Progenitor cell of endocrine pancreas (in vitro differentiated cells): ENCODE data around the gene GPR39. TPM values are rescaled to one million over a fixed set of nuclear protein-coding genes. Genes with fewer than 3 reads are reported as not detected.

Source experiments
- DNase-seq: peaks from one replicate; pipeline ENCODE4 v3.0.0; 2021; ENCODE audit warnings: low spot score; ENCODE audit not compliant: unreplicated experiment
- H3K27ac Mint-ChIP-seq: 2 replicates; pipeline ENCODE4 v1.8.0; 2021; ENCODE audit warnings: mild to moderate bottlenecking, moderate library complexity, mixed read lengths
- H3K27me3 Mint-ChIP-seq: 2 replicates; pipeline ENCODE4 v1.8.0; 2021; ENCODE audit warnings: mixed read lengths
- H3K36me3 Mint-ChIP-seq: 2 replicates; pipeline ENCODE4 v1.8.0; 2022; ENCODE audit warnings: mixed read lengths; ENCODE audit not compliant: insufficient read depth
- H3K4me1 Mint-ChIP-seq: 2 replicates; pipeline ENCODE4 v1.8.0; 2021; ENCODE audit warnings: low read depth, mixed read lengths
- H3K4me3 Mint-ChIP-seq: 2 replicates; pipeline ENCODE4 v1.8.0; 2021; ENCODE audit warnings: low read depth, mild to moderate bottlenecking, moderate library complexity, mixed read lengths
- H3K9me3 Mint-ChIP-seq: 2 replicates; pipeline ENCODE4 v1.8.0; 2021; ENCODE audit warnings: low read depth, mixed read lengths
- total RNA-seq: library from RNA; stranded (reverse); gene quantifications from 2 replicates; pipeline ENCODE4 v1.2.1, GENCODE V29; 2021
- TF ChIP-seq, protein P1 (sequence below): fragments of 200-600 bp; sonication (generic); IDR thresholded peaks from one replicate; pipeline ENCODE4 v1.5.0; 2021; ENCODE audit warnings: antibody characterized with exemption, mild to moderate bottlenecking; ENCODE audit not compliant: unreplicated experiment

Gene GPR39
- total RNA-seq, 1 donor from 2014 or later: 4.0 TPM

DNA sequence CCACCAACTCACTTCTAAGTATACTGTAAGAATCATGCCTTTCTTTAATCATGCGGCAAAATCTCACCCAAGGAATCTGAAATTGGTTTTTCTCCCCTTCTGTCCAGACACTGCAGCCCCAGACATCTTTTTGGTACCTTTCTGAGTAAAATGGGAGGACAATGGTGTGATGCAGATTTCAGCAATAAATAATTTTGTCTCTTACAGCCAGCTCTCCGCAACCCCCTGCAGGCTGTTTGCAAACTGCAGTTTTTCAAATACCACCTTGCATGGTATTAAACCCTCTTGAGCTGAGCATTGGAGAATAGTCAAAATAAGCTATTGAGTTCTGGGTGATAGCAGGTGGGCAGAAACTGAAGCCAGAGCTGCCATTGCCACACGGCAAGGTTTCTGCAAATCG, 32.2 kb downstream of the GPR39 start:
- Mint-ChIP-seq H3K9me3 (peaks cover 5% of the 10 kb centered on the region), H3K27ac (no peak overlapping the region), H3K4me3 (no peak overlapping the region), H3K36me3 (no peaks in the 10 kb centered on the region), H3K27me3 (no peaks in the 10 kb centered on the region), H3K4me1 (peaks cover 12% of the 10 kb centered on the region)
- DNase-seq: no peak
- TF ChIP-seq, protein P1, sequence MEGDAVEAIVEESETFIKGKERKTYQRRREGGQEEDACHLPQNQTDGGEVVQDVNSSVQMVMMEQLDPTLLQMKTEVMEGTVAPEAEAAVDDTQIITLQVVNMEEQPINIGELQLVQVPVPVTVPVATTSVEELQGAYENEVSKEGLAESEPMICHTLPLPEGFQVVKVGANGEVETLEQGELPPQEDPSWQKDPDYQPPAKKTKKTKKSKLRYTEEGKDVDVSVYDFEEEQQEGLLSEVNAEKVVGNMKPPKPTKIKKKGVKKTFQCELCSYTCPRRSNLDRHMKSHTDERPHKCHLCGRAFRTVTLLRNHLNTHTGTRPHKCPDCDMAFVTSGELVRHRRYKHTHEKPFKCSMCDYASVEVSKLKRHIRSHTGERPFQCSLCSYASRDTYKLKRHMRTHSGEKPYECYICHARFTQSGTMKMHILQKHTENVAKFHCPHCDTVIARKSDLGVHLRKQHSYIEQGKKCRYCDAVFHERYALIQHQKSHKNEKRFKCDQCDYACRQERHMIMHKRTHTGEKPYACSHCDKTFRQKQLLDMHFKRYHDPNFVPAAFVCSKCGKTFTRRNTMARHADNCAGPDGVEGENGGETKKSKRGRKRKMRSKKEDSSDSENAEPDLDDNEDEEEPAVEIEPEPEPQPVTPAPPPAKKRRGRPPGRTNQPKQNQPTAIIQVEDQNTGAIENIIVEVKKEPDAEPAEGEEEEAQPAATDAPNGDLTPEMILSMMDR: peak; percentile 57

DNA sequence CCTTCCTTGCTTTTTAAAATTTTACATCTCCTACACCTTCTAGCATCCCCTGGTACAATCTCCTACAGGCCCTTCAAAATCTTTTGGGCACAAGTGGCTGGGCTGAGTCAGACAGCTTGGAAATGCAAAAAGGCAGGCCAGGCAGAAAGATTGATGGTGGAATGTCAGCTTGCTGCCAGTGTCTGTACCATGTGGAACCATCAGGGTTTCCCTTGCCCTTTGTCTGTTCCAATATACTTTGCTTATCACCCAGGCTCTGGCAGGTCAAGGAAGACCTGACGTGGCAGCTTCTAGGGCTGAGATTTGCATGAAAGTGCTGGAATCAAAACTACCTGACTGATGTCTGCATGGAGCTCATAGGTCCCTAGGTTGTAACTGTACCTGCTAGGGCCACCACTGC, 33.3 kb downstream of the GPR39 start:
- no peaks in the 10 kb centered on the region for H3K36me3 Mint-ChIP-seq

DNA sequence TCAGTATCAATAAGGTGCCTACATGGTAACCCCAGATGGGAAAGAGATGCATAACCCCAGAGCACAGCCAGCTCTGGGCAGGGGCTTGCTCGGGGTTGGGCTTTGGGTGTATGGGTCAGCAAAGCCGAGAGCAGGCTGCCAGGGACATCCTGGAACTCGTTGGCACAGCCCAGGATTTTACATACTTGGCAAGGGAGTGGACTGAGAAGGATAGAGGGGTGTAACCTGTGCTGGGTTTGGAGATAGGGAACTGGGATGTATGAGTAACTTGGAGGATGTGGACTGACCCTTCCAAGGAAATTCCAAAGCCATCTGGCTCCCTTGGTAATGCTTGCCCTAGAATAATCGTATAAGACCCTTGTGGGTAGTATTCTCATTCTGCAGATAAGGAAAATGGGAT, 44.2 kb downstream of the GPR39 start:
- TF ChIP-seq, protein P1: no peak
- no peaks in the 10 kb centered on the region for H3K27me3 Mint-ChIP-seq
- DNase-seq: no peak
- H3K4me3 Mint-ChIP-seq: no peak overlapping the region
- H3K27ac Mint-ChIP-seq: no peak overlapping the region
- peaks cover 14% of the 10 kb centered on the region for H3K4me1 Mint-ChIP-seq
- H3K9me3 Mint-ChIP-seq: peaks cover 18% of the 10 kb centered on the region
- peaks cover 2% of the 10 kb centered on the region for H3K36me3 Mint-ChIP-seq

More for the DNA sequence above, 33.3 kb downstream of the GPR39 start:
- Mint-ChIP-seq H3K9me3 (peaks cover 9% of the 10 kb centered on the region), H3K4me1 (peaks cover 12% of the 10 kb centered on the region), H3K27ac (no peak overlapping the region), H3K4me3 (no peak overlapping the region), H3K27me3 (no peaks in the 10 kb centered on the region)
- TF ChIP-seq, protein P1: no peak
- DNase-seq: no peak

DNA sequence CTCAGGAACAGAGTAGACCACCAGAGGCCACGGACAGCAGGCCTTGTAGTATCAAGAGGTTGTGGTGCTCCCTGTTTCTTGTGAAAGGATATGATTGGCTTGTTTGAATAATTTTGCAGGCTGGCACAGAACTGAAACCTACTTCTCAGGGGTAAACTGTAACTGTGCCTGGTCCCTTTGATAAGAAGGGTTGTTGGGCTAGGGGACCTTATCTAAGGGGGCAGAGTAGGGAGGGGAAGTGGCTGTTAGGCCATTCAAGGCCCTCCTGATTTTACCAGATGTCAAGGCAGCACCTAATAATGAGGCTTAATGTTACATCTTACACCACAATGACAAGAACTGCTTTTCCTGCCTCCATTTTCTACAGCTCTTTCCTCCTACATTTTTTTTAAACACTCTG, 45.6 kb downstream of the GPR39 start:
- DNase-seq: no peak
- Mint-ChIP-seq H3K36me3 (peaks cover 2% of the 10 kb centered on the region), H3K4me1 (peaks cover 14% of the 10 kb centered on the region), H3K4me3 (no peak overlapping the region), H3K27me3 (no peaks in the 10 kb centered on the region), H3K9me3 (peaks cover 12% of the 10 kb centered on the region), H3K27ac (no peak overlapping the region)
- TF ChIP-seq, protein P1: no peak

DNA sequence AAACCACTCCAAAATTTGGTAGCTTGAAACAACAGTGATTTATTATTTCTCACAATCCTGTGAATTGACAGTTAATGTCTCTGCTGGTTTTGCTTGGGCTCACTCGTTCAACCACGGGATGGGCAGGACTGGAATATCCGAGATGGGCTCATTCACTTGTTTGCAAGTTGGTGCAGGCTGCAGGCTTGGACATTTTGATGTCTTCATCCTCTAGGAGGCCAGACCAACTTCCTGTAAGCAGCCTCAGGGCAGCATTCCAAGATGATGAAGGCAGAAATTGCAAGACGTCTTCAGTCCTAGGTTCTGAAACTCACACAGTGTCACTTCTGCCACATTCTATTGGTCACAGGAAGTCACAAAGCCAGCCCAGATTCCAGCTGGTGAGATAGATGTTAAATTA, 47.1 kb downstream of the GPR39 start:
- no peak overlapping the region for H3K27ac Mint-ChIP-seq
- TF ChIP-seq, protein P1: no peak
- DNase-seq: no peak
- no peaks in the 10 kb centered on the region for H3K27me3 Mint-ChIP-seq
- peaks cover 14% of the 10 kb centered on the region for H3K9me3 Mint-ChIP-seq
- peaks cover 2% of the 10 kb centered on the region for H3K36me3 Mint-ChIP-seq
- peaks cover 14% of the 10 kb centered on the region for H3K4me1 Mint-ChIP-seq
- no peak overlapping the region for H3K4me3 Mint-ChIP-seq
